ENCODE data around the gene GLOD5. TPM values are rescaled to one million over a fixed set of nuclear protein-coding genes. Genes with fewer than 3 reads are reported as not detected.

The GLOD5 gene
- total RNA-seq, 2 experiments from 2014 or later: not detected

DNA sequence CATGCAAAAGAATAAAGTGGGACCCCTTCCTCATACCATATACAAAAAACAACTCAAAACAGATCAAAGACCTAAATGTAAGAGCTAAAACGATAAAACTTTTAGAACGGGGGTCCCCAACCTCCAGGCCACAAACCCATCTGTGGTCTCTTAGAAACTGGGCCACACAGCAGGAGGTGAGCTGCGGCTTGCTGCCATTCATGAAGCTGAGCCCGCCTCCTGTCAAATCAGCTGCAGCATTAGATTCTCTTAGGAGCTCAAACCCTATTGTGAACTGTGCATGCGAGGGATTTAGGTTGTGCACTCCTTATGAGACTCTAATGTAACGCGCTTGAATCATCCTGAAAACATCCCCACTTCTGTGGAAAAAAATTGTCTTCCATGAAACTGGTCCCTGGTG lies 17.9 kb downstream of the GLOD5 start:
- Histone ChIP-seq H3K27me3 (ENCODE audit: control insufficient read depth in 1 of 2, insufficient read depth in 2 of 2, low read length in 2 of 2) (no peaks in the 10 kb centered on the region), H3K9me3 (ENCODE audit: control insufficient read depth in 1 of 2, insufficient read depth in 1 of 2, low read length in 2 of 2) (no peaks in the 10 kb centered on the region), H3K27ac (ENCODE audit: low read depth in 1 of 2, low read length in 2 of 2) (no peak overlapping the region), H3K4me3 (ENCODE audit: low read length) (no peak overlapping the region), H3K36me3 (ENCODE audit: insufficient read depth, low read length) (no peaks in the 10 kb centered on the region), H3K4me1 (ENCODE audit: insufficient read depth, low read length) (no peaks in the 10 kb centered on the region)
- ChIA-PET CTCF (no interaction called here), POLR2A (no interaction called here)
- TF ChIP-seq CTCF (IDR thresholded peaks at IDR 0.05): no peak
- Mint-ChIP-seq H3K4me3 (no peak overlapping the region), H3K27ac (no peak overlapping the region), H3K9me3 (no peaks in the 10 kb centered on the region), H3K27me3 (no peaks in the 10 kb centered on the region), H3K36me3 (ENCODE audit: low read depth) (no peaks in the 10 kb centered on the region), H3K4me1 (ENCODE audit: low read depth) (no peaks in the 10 kb centered on the region)
- intact Hi-C loops (cut with DNase I, micrococcal nuclease): no loop called here
- ATAC-seq (ENCODE audit: poor library complexity): no peak
- no peak for DNase-seq

GRCh38 chrX:48781705-48782104 lies 20.2 kb downstream of the GLOD5 start:
- POLR2A ChIA-PET: no interaction called here
- CTCF ChIA-PET: no interaction called here
- Histone ChIP-seq H3K9me3 (ENCODE audit: control insufficient read depth in 1 of 2, insufficient read depth in 1 of 2, low read length in 2 of 2) (no peaks in the 10 kb centered on the region), H3K4me1 (ENCODE audit: insufficient read depth, low read length) (no peaks in the 10 kb centered on the region), H3K27ac (ENCODE audit: low read depth in 1 of 2, low read length in 2 of 2) (no peak overlapping the region), H3K36me3 (ENCODE audit: insufficient read depth, low read length) (no peaks in the 10 kb centered on the region), H3K27me3 (ENCODE audit: control insufficient read depth in 1 of 2, insufficient read depth in 2 of 2, low read length in 2 of 2) (no peaks in the 10 kb centered on the region), H3K4me3 (ENCODE audit: low read length) (no peak overlapping the region)
- ATAC-seq (ENCODE audit: poor library complexity): no peak
- intact Hi-C loops (cut with DNase I, micrococcal nuclease): no loop called here
- H3K27ac Mint-ChIP-seq: no peak overlapping the region
- H3K27me3 Mint-ChIP-seq: no peaks in the 10 kb centered on the region
- DNase-seq: no peak
- H3K4me3 Mint-ChIP-seq: no peak overlapping the region
- TF ChIP-seq CTCF (IDR thresholded peaks at IDR 0.05): no peak
- no peaks in the 10 kb centered on the region for H3K4me1 Mint-ChIP-seq (ENCODE audit: low read depth)
- H3K9me3 Mint-ChIP-seq: no peaks in the 10 kb centered on the region
- H3K36me3 Mint-ChIP-seq (ENCODE audit: low read depth): no peaks in the 10 kb centered on the region

GRCh38 chrX:48782216-48782615 lies 20.7 kb downstream of the GLOD5 start:
- Mint-ChIP-seq H3K27ac (no peak overlapping the region), H3K27me3 (no peaks in the 10 kb centered on the region), H3K4me1 (ENCODE audit: low read depth) (no peaks in the 10 kb centered on the region), H3K9me3 (no peaks in the 10 kb centered on the region), H3K36me3 (ENCODE audit: low read depth) (no peaks in the 10 kb centered on the region), H3K4me3 (no peak overlapping the region)
- CTCF ChIA-PET: no interaction called here
- no peak for DNase-seq
- TF ChIP-seq CTCF (IDR thresholded peaks at IDR 0.05): no peak
- intact Hi-C loops (cut with DNase I, micrococcal nuclease): no loop called here
- Histone ChIP-seq H3K27me3 (ENCODE audit: control insufficient read depth in 1 of 2, insufficient read depth in 2 of 2, low read length in 2 of 2) (no peaks in the 10 kb centered on the region), H3K4me1 (ENCODE audit: insufficient read depth, low read length) (no peaks in the 10 kb centered on the region), H3K36me3 (ENCODE audit: insufficient read depth, low read length) (no peaks in the 10 kb centered on the region), H3K27ac (ENCODE audit: low read depth in 1 of 2, low read length in 2 of 2) (no peak overlapping the region), H3K9me3 (ENCODE audit: control insufficient read depth in 1 of 2, insufficient read depth in 1 of 2, low read length in 2 of 2) (no peaks in the 10 kb centered on the region), H3K4me3 (ENCODE audit: low read length) (no peak overlapping the region)
- POLR2A ChIA-PET: no interaction called here
- ATAC-seq (ENCODE audit: poor library complexity): no peak

Measured in CD4-positive, alpha-beta T cell (primary cell).